ENCODE results near the gene SYNE1. TPM values are rescaled to one million over a fixed set of nuclear protein-coding genes. Genes with fewer than 3 reads are reported as not detected.

Gene SYNE1
- total and polyA plus RNA-seq, 2 experiments from 2014 or later, result 17.6 to 59.9 TPM

GRCh38 chr6:152212437-152212836, 424.7 kb downstream of the SYNE1 start:
- no peaks in the 10 kb centered on the region for H3K4me1 ChIP-seq (ENCODE audit: insufficient read depth)
- no peak overlapping the region for H3K27ac ChIP-seq
- no peaks in the 10 kb centered on the region for H3K9me2 ChIP-seq (replicated peaks; ENCODE audit: insufficient read depth)
- no peak for DNase-seq (ENCODE audit: low spot score)
- WGBS (ENCODE audit: low lambda C conversion rate, missing lambda C conversion rate), result 100% methylated on average over 1 of the region's 1 CpG
- no peaks in the 10 kb centered on the region for H4K20me1 ChIP-seq (ENCODE audit: insufficient read depth, poor library complexity, severe bottlenecking)
- H3K79me2 ChIP-seq, result no peaks in the 10 kb centered on the region
- TF ChIP-seq EZH2phosphoT487 (IDR thresholded peaks at IDR 0.05; ENCODE audit: low read depth, severe bottlenecking, unreplicated experiment) (no peak), CTCF (IDR thresholded peaks at IDR 0.05; ENCODE audit: poor library complexity) (no peak), EZH2 (IDR thresholded peaks at IDR 0.05; ENCODE audit: borderline replicate concordance) (no peak)
- no peak overlapping the region for H3K4me2 ChIP-seq
- no peak overlapping the region for H3K4me3 ChIP-seq
- H3K36me3 ChIP-seq (replicated peaks; ENCODE audit: insufficient read depth, low read depth), result no peaks in the 10 kb centered on the region
- H3K9me3 ChIP-seq (ENCODE audit: low read depth), result no peaks in the 10 kb centered on the region
- no peaks in the 10 kb centered on the region for H3K27me3 ChIP-seq
- H2AFZ ChIP-seq, result no peak overlapping the region

GRCh38 chr6:152209211-152209610, 428.0 kb downstream of the SYNE1 start:
- TF ChIP-seq CTCF (IDR thresholded peaks at IDR 0.05; ENCODE audit: poor library complexity), result no peak
- no peak for TF ChIP-seq EZH2phosphoT487 (IDR thresholded peaks at IDR 0.05; ENCODE audit: low read depth, severe bottlenecking, unreplicated experiment)
- TF ChIP-seq EZH2 (IDR thresholded peaks at IDR 0.05; ENCODE audit: borderline replicate concordance), result no peak
- no peak overlapping the region for H3K27ac ChIP-seq
- H3K36me3 ChIP-seq (replicated peaks; ENCODE audit: insufficient read depth, low read depth), result no peaks in the 10 kb centered on the region

GRCh38 chr6:152207915-152208714, 429.0 kb downstream of the SYNE1 start:
- Histone ChIP-seq H4K20me1 (ENCODE audit: insufficient read depth, poor library complexity, severe bottlenecking) (no peaks in the 10 kb centered on the region), H3K4me2 (no peak overlapping the region)
- 88% methylated on average over 12 of the region's 12 CpGs for WGBS (ENCODE audit: low lambda C conversion rate, missing lambda C conversion rate)

More at GRCh38 chr6:152209211-152209610, 428.0 kb downstream of the SYNE1 start:
- Histone ChIP-seq H3K9me3 (ENCODE audit: low read depth) (no peaks in the 10 kb centered on the region), H3K4me2 (no peak overlapping the region), H3K9me2 (replicated peaks; ENCODE audit: insufficient read depth) (no peaks in the 10 kb centered on the region), H3K4me3 (no peak overlapping the region), H4K20me1 (ENCODE audit: insufficient read depth, poor library complexity, severe bottlenecking) (no peaks in the 10 kb centered on the region), H3K27me3 (no peaks in the 10 kb centered on the region), H2AFZ (no peak overlapping the region), H3K4me1 (ENCODE audit: insufficient read depth) (no peaks in the 10 kb centered on the region), H3K79me2 (no peaks in the 10 kb centered on the region)
- no peak for DNase-seq (ENCODE audit: low spot score)
- 86% methylated on average over 8 of the region's 8 CpGs for WGBS (ENCODE audit: low lambda C conversion rate, missing lambda C conversion rate)

More at GRCh38 chr6:152207915-152208714, 429.0 kb downstream of the SYNE1 start:
- Histone ChIP-seq H3K9me2 (replicated peaks; ENCODE audit: insufficient read depth) (no peaks in the 10 kb centered on the region), H2AFZ (no peak overlapping the region), H3K27ac (no peak overlapping the region), H3K4me1 (ENCODE audit: insufficient read depth) (no peaks in the 10 kb centered on the region), H3K9me3 (ENCODE audit: low read depth) (no peaks in the 10 kb centered on the region), H3K36me3 (replicated peaks; ENCODE audit: insufficient read depth, low read depth) (no peaks in the 10 kb centered on the region), H3K79me2 (no peaks in the 10 kb centered on the region), H3K27me3 (no peaks in the 10 kb centered on the region), H3K4me3 (no peak overlapping the region)
- DNase-seq (ENCODE audit: low spot score), result no peak
- TF ChIP-seq EZH2 (IDR thresholded peaks at IDR 0.05; ENCODE audit: borderline replicate concordance) (no peak), EZH2phosphoT487 (IDR thresholded peaks at IDR 0.05; ENCODE audit: low read depth, severe bottlenecking, unreplicated experiment) (no peak), CTCF (IDR thresholded peaks at IDR 0.05; ENCODE audit: poor library complexity) (no peak)
